Astrocyte of the cerebellum (primary cell): ENCODE measurements around the gene TTC27.

Source experiments
- DNase-seq: peaks from one replicate; pipeline ENCODE4 v3.0.0-alpha.2; 2011; ENCODE audit warnings: low read depth
- H3K4me3 ChIP-seq: 2 replicates; pipeline ENCODE4 v1.5.1; 2011; ENCODE audit warnings: mild to moderate bottlenecking, low read depth, low read length, moderate library complexity
- in situ Hi-C: cut with HindIII; loops from 2 replicates; pipeline ENCODE4 v1.10.0; 2017; ENCODE audit warnings: low sequenced_read_pairs
- TF ChIP-seq, protein P1 (sequence below): IDR thresholded peaks from 2 replicates; pipeline ENCODE4 v1.5.1; 2012; ENCODE audit warnings: low read length, low read depth, moderate library complexity, mild to moderate bottlenecking; ENCODE audit errors: missing control alignments

The TTC27 gene

DNA sequence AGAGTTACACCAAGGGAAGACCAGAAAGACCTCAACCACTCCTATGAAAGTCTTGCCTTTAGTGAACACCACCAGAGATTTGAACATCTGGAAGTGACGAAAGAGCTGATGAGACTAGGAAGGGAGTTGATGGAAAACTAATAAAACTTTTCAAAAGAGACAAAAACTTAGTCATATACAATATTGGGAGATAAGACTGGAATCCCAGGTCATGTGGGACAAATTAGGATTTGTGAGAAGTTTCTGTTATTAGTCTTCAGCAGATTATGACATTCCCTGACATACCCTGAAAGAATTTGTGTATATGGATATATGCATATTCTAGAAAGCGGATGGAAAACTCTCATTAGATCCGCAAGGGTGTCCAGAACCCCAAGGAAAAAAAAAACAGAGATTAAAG is 173.9 kb downstream of the TTC27 start:
- DNase-seq, result no peak
- no peak overlapping the region for H3K4me3 ChIP-seq
- in situ Hi-C loops, result no loop called here
- TF ChIP-seq, protein P1, sequence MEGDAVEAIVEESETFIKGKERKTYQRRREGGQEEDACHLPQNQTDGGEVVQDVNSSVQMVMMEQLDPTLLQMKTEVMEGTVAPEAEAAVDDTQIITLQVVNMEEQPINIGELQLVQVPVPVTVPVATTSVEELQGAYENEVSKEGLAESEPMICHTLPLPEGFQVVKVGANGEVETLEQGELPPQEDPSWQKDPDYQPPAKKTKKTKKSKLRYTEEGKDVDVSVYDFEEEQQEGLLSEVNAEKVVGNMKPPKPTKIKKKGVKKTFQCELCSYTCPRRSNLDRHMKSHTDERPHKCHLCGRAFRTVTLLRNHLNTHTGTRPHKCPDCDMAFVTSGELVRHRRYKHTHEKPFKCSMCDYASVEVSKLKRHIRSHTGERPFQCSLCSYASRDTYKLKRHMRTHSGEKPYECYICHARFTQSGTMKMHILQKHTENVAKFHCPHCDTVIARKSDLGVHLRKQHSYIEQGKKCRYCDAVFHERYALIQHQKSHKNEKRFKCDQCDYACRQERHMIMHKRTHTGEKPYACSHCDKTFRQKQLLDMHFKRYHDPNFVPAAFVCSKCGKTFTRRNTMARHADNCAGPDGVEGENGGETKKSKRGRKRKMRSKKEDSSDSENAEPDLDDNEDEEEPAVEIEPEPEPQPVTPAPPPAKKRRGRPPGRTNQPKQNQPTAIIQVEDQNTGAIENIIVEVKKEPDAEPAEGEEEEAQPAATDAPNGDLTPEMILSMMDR, result no peak

DNA sequence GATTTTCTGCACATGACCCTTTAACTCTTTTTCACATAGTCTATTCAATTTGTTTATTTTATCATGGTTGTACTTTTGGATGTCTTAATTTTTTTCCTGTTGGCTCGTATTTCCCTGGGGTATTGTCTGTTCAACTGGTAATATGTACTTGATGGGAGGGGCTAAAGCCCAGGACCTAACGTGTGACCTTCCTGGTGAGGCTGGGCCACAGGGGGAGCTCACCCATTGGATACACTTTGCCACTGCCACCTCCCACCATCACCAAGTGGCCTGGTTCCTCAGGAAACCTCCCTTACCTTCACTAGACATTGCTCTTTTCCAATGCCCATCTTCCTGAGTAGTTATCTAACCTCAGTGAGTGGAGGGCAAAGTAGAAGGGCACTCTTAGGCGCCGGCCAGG is 175.0 kb downstream of the TTC27 start:
- TF ChIP-seq, protein P1, result no peak
- H3K4me3 ChIP-seq, result no peak overlapping the region
- in situ Hi-C loops, result no loop called here
- no peak for DNase-seq

DNA sequence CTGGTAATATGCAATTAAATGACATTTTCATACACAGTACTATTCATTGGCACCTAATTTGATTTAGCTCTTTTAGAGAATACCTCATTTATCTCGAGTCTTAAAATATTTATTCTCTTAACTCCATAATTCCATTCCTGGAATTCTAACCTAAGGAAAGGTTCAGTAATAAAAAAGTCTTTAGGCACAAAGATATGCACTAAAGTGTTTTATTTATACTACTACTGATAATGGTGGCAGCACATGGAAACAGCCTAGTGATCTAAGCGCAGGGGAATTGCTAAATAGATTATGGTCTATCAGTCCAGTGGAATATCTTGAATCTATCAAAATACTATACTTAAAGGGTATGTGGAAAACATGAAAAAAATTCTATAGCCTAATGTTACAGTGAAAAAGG is 176.4 kb downstream of the TTC27 start:
- no peak for DNase-seq
- H3K4me3 ChIP-seq, result no peak overlapping the region
- in situ Hi-C loops, result no loop called here
- TF ChIP-seq, protein P1, result no peak

DNA sequence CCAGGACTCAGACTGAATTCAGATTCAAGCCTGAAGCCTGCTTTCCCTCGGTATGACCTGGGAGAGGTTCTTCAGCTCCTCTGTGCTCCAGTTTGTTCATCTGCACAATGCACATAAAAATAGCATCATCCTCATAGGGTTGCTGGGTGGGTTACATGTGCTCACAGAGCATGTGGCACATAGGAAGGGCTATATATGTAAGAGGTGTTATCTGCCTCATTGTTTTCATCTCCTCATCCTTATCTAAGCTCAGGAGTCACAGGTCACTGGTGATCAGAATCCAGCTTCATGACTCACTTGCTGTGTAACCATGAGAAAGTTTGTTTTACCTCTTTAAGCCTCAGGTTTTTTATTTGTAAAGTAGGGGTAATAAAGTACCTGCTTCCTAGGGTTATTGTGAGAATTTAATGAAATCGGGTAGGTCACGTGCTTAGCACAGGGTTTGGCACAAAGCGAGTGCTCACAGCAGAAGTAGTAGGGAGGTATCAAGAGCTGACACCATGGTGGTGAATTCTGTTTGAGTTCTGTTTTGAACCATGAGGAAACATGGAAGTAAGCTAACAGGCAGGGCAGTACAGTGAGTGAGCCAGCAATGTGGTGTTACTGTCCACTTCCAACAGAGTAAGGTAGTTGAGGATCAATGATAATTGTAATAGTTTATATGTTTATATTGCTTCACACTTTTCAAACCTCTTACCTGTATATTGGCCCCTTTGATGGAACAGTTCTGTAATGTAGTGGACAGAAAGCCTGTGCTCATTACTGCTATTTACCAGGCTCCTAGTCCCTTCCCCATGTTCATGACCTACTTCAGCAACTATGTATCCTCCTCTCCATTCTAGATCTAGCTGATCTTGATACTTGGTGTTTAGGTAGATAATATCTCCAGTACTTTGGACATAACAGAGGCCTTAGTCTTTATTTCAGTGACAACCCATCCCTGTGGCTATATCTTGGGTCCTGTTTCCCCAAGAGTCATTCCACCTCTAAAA is 177.6 kb downstream of the TTC27 start:
- H3K4me3 ChIP-seq, result no peak overlapping the region
- TF ChIP-seq, protein P1, result no peak
- in situ Hi-C loops, result no loop called here
- DNase-seq, result no peak

DNA sequence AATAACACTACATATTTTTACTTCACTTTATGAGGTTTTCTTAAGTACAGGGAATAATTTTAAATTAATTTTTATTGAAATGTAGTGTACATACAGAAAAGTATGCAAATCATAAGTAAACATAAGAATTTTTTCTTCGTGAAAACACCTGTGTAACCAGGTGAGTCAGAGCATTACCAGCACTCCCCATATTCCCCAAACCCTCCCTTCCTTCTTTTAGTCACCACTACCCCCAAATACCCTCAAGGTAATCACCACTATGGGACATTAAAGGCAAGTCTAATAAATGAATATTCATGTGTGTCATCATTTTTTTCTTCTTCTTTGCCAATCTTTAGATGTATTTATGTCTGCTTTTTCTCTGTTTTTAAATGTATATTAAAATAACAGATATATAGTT is 179.0 kb downstream of the TTC27 start:
- no peak overlapping the region for H3K4me3 ChIP-seq
- TF ChIP-seq, protein P1, result no peak
- no peak for DNase-seq
- in situ Hi-C loops, result no loop called here

DNA sequence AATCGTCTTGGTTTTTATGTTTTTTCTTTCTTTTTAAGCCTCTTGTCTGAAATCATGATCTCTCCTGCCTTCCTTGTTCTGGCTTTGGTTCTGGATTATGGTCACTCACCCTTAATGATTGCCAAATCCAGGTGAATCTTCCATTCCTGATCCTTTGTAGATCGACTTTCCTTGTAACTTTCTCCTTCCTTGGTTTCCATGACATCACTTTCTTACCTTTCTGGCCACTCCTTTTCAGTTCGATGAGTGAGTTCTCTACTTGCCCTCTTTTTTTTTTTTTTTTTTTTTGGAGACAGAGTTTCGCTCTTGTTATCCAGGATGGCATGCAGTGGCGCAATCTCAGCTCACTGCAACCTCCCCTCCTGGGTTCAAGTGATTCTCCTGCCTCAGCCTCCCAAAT is 179.8 kb downstream of the TTC27 start:
- H3K4me3 ChIP-seq, result no peak overlapping the region
- in situ Hi-C loops, result no loop called here

More for the DNA sequence above, 179.8 kb downstream of the TTC27 start:
- no peak for DNase-seq
- TF ChIP-seq, protein P1, result no peak
